Measurements from ENCODE around the gene CAB39L.

The CAB39L gene

DNA sequence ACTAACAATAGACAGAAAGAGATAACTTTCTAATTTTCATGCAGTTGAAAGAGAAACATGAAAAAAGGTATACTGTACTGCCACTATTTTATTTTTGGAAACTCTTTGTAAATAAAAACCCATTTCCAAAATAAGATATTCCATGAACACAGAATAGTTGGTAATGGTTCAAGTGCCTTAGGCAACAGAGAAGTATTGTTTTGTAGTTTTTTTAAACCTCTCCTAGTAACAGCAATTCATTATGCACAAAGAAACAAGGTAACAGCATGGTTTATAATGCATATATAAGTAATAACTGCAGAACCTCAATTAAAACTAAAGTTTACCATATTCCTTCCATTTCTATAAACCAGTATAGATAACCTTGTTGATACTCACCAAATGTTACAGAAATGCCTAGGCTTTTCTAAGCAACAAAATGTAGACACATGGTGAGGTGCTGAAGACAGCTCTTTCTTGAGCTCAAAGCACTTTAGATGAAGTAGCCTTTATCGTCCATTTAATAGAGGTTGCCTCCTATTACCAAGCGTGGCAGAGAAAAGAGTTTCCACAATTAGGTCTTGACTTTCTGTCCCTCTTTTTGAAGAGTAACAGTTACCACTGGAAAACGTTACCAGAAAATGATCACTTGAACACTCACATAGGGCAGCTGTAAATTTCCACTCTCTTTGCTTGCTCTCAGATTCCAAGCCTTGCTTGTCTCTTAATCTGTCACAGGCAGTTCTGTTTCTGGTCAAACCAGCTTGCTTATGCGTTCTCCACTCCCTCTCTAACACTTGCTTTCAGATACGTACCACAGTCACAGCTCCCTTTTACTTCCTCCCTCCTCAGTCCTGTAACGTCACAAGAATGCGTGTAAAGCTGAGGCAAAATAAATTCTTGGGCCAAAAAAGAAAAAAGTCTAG lies 42.9 kb downstream of the CAB39L start:
- no peak for TF ChIP-seq EZH2phosphoT487 (IDR thresholded peaks at IDR 0.05; ENCODE audit: borderline replicate concordance)
- TF ChIP-seq, protein P1, sequence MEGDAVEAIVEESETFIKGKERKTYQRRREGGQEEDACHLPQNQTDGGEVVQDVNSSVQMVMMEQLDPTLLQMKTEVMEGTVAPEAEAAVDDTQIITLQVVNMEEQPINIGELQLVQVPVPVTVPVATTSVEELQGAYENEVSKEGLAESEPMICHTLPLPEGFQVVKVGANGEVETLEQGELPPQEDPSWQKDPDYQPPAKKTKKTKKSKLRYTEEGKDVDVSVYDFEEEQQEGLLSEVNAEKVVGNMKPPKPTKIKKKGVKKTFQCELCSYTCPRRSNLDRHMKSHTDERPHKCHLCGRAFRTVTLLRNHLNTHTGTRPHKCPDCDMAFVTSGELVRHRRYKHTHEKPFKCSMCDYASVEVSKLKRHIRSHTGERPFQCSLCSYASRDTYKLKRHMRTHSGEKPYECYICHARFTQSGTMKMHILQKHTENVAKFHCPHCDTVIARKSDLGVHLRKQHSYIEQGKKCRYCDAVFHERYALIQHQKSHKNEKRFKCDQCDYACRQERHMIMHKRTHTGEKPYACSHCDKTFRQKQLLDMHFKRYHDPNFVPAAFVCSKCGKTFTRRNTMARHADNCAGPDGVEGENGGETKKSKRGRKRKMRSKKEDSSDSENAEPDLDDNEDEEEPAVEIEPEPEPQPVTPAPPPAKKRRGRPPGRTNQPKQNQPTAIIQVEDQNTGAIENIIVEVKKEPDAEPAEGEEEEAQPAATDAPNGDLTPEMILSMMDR (conservative IDR thresholded peaks at IDR 0.05; ENCODE audit: low read length): no peak
- no peaks in the 10 kb centered on the region for H3K27me3 ChIP-seq (ENCODE audit: insufficient read depth, low read length, poor library complexity, severe bottlenecking)
- no peaks in the 10 kb centered on the region for H3K36me3 ChIP-seq (ENCODE audit: insufficient read depth, low read length)
- H2AFZ ChIP-seq (ENCODE audit: low read length): no peak overlapping the region
- H3K4me1 ChIP-seq (ENCODE audit: insufficient read depth, low read length, poor library complexity, severe bottlenecking): no peaks in the 10 kb centered on the region
- H4K20me1 ChIP-seq (ENCODE audit: insufficient read depth, low read length, poor library complexity, severe bottlenecking): no peaks in the 10 kb centered on the region
- H3K4me2 ChIP-seq (ENCODE audit: low read depth, low read length, poor library complexity, severe bottlenecking): no peak overlapping the region
- no peaks in the 10 kb centered on the region for H3K79me2 ChIP-seq (ENCODE audit: insufficient read depth, low read length)
- peaks cover 7% of the 10 kb centered on the region; the same call in 1 of the 2 replicates for H3K9me3 ChIP-seq (ENCODE audit: insufficient read depth, low read depth, low read length)
- no peak overlapping the region for H3K9ac ChIP-seq (ENCODE audit: low read depth, low read length, poor library complexity, severe bottlenecking)
- H3F3A ChIP-seq (ENCODE audit: low read depth): no peaks in the 10 kb centered on the region
- no peaks in the 10 kb centered on the region for H3K9me2 ChIP-seq (replicated peaks; ENCODE audit: low read depth, low read length)
- H3K4me3 ChIP-seq (ENCODE audit: low read length, poor library complexity, severe bottlenecking): no peak overlapping the region

DNA sequence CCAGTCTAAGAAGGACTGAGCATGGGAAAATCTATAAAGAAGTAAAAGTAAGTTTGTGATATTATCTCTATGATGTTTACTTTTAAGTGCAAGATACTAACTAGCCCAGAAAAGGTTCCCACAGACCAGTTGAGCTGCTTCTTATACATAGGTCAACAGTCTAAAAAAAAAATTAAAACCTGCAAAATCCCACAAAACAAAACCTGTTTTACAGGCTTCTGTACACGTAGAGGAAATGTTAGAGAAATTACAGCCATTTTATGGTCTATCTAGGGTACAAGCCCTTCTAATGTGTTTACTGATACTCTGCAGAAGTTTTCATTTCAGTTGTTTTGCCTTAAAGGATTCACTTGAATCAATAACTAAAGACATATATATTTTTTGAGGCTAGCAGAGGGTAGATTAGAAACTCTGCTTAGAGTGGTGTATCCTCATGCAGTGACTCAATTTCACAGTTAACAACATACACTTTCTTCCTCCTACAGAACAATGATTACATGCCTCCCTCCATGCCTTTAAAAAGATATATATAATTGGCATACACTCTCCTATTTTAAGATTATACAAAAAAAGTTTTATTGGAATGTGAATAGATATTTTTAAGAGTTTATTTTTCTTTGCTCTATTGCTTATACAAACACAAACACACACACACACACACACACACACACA lies 43.9 kb downstream of the CAB39L start:
- TF ChIP-seq EZH2phosphoT487 (IDR thresholded peaks at IDR 0.05; ENCODE audit: borderline replicate concordance): no peak
- TF ChIP-seq, protein P1 (conservative IDR thresholded peaks at IDR 0.05; ENCODE audit: low read length): no peak
- H3K36me3 ChIP-seq (ENCODE audit: insufficient read depth, low read length): no peaks in the 10 kb centered on the region
- H3F3A ChIP-seq (ENCODE audit: low read depth): no peaks in the 10 kb centered on the region
- H3K9me2 ChIP-seq (replicated peaks; ENCODE audit: low read depth, low read length): no peaks in the 10 kb centered on the region
- no peaks in the 10 kb centered on the region for H3K79me2 ChIP-seq (ENCODE audit: insufficient read depth, low read length)
- H2AFZ ChIP-seq (ENCODE audit: low read length): no peak overlapping the region
- H3K9ac ChIP-seq (ENCODE audit: low read depth, low read length, poor library complexity, severe bottlenecking): no peak overlapping the region
- H4K20me1 ChIP-seq (ENCODE audit: insufficient read depth, low read length, poor library complexity, severe bottlenecking): no peaks in the 10 kb centered on the region
- no peak overlapping the region for H3K4me3 ChIP-seq (ENCODE audit: low read length, poor library complexity, severe bottlenecking)
- peaks cover 7% of the 10 kb centered on the region; the same call in 1 of the 2 replicates for H3K9me3 ChIP-seq (ENCODE audit: insufficient read depth, low read depth, low read length)
- H3K27me3 ChIP-seq (ENCODE audit: insufficient read depth, low read length, poor library complexity, severe bottlenecking): no peaks in the 10 kb centered on the region
- H3K4me2 ChIP-seq (ENCODE audit: low read depth, low read length, poor library complexity, severe bottlenecking): no peak overlapping the region
- H3K4me1 ChIP-seq (ENCODE audit: insufficient read depth, low read length, poor library complexity, severe bottlenecking): no peaks in the 10 kb centered on the region

DNA sequence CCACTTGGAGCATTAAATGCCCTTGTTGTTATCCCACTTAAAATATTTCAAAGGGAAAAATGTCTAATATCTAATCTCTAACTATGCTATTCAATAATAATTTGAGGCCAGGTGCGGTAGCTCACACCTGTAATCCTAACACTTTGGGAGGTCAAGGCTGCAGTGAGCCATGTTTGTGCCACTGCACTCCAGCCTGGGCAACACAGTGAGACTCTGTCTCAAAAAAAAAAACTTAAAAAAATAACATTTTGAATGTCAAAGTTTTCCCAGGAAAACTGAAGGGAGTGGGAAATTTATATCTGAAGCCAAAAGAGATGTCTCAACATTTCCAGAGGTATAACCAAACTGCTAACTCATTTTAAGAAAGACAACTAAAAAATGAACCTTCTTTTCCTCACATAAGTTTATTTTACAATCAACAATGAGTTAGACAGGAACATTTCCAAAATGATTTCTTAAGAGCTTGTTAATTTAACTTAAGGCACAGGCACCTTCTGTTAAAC lies 47.9 kb downstream of the CAB39L start:
- H3F3A ChIP-seq (ENCODE audit: low read depth): no peaks in the 10 kb centered on the region
- TF ChIP-seq, protein P1 (conservative IDR thresholded peaks at IDR 0.05; ENCODE audit: low read length): no peak
- TF ChIP-seq EZH2phosphoT487 (IDR thresholded peaks at IDR 0.05; ENCODE audit: borderline replicate concordance): no peak
- H3K27me3 ChIP-seq (ENCODE audit: insufficient read depth, low read length, poor library complexity, severe bottlenecking): no peaks in the 10 kb centered on the region
- no peak overlapping the region for H3K4me2 ChIP-seq (ENCODE audit: low read depth, low read length, poor library complexity, severe bottlenecking)
- H4K20me1 ChIP-seq (ENCODE audit: insufficient read depth, low read length, poor library complexity, severe bottlenecking): no peaks in the 10 kb centered on the region
- 0 out of 2 replicates have a peak, but pooled peaks cover 3% of the 10 kb centered on the region for H3K9me3 ChIP-seq (ENCODE audit: insufficient read depth, low read depth, low read length)
- no peak overlapping the region for H3K9ac ChIP-seq (ENCODE audit: low read depth, low read length, poor library complexity, severe bottlenecking)
- H2AFZ ChIP-seq (ENCODE audit: low read length): no peak overlapping the region
- H3K9me2 ChIP-seq (replicated peaks; ENCODE audit: low read depth, low read length): no peaks in the 10 kb centered on the region
- no peaks in the 10 kb centered on the region for H3K36me3 ChIP-seq (ENCODE audit: insufficient read depth, low read length)
- H3K4me3 ChIP-seq (ENCODE audit: low read length, poor library complexity, severe bottlenecking): no peak overlapping the region
- H3K79me2 ChIP-seq (ENCODE audit: insufficient read depth, low read length): no peaks in the 10 kb centered on the region
- H3K4me1 ChIP-seq (ENCODE audit: insufficient read depth, low read length, poor library complexity, severe bottlenecking): no peaks in the 10 kb centered on the region
